Forelimb muscle (tissue), 1 donor: ENCODE measurements around the gene SUPT6H. TPM values are rescaled to one million over a fixed set of nuclear protein-coding genes. Genes with fewer than 3 reads are reported as not detected.

Source experiments
- DNase-seq: peaks from one replicate; pipeline ENCODE4 v3.0.0-alpha.2; 2013; ENCODE audit warnings: low read depth
- polyA plus RNA-seq: library from polyadenylated mRNA; unstranded; fragments of 120-200 nt; gene quantifications from one replicate; pipeline ENCODE4 v1.2.1, GENCODE V29; 2013; ENCODE audit not compliant: insufficient read length

SUPT6H gene
- 38.9 TPM for polyA plus RNA-seq

DNA sequence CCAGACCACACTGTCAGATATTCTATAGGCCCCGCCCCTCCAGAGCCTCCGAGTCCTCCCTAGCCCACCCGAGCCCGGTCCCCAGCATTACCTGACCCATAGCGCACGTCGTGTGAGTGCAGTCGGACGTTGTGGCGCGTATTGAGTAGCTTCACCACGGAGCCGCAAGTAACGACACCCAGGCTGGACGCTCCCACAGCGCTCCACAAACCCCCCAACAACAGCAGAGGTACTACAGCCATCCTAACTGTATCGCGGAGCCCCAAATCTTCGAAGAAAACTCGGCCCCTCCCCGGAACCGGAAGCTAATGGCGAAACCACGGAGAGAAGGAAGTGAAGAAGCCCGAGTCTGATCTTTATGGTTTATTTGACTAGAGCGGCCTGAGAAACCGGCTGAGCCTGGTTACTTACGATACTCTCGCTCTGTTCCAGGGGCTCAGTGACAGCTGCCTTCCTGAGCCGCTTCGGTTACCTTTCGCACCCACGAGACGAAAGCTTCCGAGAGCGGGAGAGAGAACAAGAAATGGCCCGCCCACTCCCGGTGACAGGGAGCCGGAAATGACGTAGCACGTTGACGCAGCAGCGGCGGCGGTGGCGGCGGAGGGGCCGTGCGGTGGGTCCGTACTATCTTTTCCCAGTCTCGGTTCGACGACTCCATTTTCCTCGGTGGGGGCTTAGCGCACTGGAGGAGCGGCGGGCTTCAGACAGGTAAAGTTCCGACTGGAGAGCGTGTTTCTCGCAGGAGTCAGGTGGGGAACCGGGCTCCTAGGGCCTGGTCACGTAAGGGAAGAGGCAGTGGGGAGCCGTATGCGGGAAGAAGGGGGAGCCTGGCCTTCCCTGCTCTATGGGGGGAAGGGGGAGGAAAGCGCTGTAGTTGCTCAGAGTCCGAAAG, at the start of gene SUPT6H, which contains the start of gene SDF2:
SUPT6H (plus strand) TSS at position 571 of the 892 bp plus-strand sequence. CDS start 11,197 bp downstream, outside the sequence.
SDF2 (minus strand) TSS at position 272 of the 892 bp plus-strand sequence; CDS start at position 242, 30 bp downstream.
- DNase-seq: peak; percentile 62

DNA sequence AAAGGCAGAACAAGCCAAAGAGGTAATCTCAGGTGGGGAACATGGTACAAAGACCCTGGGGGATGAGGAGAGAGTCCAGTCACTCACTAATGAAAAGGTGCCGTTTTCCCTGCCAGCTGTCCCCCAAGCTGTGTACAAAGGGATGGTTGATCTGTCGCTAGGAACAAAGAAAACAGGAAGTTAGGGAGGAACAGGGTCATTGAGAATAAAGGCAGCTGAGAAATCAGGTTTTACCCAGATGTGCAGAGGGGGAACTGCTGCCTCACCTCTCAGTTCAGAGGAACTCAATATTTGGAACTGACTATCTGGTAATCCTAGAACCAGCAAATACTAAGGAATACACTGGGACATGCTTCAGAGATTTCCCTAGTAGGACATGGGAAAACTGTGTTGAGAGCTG, 49.5 kb upstream of the SUPT6H start:
- no peak for DNase-seq

DNA sequence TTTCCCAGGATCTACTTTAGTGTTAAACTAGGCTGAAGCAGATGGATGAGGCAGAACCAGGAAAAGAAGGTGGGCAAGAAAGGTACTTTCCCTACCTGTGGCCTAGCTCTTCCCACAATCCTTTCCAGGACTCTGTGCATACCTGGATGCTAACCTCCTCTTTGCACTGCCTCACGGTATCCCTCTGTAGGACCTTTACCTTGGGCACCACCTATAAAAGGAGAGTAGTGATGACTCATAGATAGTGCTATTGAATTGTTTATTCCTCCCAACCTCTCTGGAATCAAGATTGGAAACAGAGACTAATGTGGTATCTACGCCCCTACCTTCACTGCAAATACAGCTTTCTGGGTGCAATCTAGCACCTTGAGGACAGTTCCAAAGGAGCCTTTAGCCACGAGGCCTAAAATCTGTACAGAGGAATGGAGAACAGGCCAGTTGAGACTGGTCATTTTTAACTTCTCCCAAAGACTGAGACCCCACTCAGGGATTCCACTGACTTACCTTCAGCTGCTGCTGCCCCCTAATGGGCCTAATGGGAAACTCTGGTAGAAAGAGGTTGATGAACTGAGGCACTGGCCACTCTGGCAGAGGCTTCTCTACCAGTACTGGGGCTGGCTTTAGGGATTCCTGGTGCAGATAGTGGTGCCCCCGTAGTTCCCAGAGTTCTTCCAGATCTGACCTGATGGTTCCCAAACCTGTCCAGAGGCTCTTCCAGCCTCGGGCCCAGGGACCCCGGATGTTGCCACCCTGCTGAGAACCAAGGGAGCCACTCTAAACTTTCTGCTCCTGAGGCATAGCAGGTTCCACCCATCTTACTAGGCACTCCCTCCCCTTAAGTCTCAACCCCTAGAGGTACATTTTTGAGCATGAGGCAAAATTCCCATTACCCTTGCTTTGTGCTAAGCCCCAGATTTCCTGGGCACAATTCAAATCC, 48.8 kb upstream of the SUPT6H start:
- DNase-seq: no peak

DNA sequence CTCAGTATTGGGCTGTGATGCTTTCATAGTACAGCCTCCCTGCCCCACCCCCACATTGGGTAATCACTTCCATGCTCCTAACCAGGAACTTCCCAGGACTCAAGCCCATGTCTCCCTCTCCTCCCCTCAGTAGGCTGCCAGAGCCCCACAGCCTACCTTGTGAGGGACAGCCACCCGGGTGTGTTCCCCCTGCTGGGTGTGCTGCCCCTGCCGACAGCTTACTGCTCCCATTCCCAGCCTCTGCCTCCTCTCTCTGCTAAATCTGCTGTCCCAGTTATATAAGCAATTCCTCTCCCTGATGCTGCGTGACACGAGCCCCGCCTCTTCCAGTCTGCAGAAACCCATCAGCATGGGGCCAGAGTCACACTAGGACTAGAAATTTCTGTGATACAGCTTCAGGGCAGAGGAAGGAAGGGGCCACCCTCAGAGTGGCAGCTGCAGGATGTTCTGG, 48.0 kb upstream of the SUPT6H start, which contains the start of gene RSKR:
RSKR (minus strand) TSS at position 255 of the 451 bp plus-strand sequence; CDS start at position 231, 24 bp downstream.
- DNase-seq: no peak

DNA sequence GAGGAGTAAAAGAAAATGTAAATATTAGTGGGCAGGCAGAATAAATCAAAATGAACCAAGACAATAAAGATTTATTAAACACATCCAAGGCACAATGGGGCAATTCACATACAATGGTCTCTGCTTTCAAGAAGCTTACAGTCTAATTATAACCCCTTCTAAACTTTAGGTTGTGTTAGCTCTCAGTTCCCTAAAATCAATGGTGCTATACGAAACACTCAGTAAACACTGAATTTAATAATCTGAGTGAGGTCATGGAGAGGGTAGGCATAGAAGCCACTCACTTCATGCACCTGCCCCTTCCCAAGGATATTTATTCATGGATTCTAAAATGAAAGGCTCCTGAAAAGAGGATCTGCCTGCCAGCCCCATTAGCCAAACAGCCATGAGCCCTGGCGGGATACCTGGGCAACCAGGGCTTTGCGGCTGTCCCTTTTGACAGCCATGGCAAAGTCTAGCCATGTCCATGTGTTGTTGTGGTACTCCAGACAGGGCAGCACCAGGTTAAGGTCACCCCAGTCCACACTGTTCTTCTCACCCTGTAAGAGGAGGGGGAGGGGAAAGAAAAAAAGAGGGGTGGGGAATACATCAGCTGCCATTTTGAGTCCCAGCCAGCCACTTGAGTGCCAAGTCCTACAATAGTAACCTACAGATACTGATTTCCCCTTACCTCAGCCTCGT, 46.6 kb upstream of the SUPT6H start:
- no peak for DNase-seq

DNA sequence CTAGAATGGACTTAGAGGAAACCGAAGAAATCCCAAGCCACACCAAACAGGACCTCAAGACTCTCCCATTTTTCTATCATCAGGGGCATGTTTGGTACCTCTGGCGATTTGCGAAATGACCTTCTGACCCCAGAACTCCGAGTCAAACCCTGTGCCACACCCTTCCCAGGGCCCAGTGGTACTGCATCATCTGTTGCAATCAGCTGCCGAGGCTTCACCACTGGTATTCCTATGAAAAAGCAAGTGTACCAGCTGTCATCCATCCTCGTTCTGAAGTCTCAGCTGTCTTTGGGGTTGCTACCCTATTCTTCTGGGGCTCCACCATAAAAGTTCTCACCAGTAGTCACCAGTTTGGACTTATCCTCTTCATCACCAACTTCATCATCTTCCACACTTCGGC, 45.7 kb upstream of the SUPT6H start:
- DNase-seq: no peak

DNA sequence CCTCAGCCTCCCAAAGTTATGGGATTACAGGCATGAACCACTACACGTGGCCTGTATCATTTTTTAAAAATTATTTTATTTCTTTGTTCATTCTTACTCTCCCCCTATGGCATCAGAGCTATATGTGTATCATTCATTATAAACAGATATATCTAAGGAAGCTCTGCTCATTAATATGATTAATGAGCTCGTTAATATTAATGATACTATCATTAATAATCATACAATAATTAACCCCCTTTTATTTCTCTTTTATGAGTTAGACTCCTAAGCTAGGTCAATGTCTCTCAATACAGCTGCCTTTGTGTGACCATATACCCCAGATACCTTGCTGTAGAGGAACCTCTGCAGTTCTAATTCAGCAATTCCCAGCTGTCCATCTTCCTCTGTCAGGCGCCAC, 43.5 kb upstream of the SUPT6H start:
- no peak for DNase-seq

DNA sequence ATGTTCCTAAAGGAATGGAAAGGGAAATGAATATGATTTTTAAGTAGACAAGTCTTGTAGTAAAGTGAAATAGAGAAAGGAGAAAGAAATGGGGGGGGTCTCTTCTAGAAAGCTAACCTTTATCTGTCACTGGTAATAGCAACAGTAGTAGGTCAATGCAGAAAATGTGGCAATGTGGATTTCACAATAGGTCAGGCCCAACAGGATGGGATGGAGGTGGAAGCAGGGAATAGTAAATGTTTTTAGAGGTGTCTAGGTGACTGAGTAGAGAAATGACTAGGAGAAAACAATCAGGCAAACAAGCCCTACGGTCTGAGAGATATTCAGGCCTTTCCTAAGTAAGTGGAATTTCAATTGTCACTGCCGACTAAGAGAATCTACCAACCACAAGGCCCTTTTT, 42.0 kb upstream of the SUPT6H start:
- DNase-seq: no peak

DNA sequence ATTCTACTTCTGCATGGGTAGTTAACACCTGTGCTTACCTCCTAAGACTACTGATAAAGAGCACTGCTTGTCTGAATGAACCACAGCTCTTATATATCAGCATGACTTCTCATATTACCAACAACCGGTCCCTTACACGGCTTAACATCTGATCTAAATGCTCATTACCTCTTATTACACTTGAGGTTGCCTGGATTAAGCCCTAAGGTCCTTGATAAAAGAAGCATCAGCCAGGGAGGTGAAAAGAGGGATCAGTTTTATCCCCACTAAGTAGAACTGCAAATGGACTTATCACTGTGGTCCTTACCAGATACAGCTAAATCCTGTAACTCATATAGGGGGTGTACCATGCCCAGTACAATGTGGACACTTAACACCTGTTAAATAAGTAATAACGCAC, 39.8 kb upstream of the SUPT6H start:
- DNase-seq: no peak

DNA sequence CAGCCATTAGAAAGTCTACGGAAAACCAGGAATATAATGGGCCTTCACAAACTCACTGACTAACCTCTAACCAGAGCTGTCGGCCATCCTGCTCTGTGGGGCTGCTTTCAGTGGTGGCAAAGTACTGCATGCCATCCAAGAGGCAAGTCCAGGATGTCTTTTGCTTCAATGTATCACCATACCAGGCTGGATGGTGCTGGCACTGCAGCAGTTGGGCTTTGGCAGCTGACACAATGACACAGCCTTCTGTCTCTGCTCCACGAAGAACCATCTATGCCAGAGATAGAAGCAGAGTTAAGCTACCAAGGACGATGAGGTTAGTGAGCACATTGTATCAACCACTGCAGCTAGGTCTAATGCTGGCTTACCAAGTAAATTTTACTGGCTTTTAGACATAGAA, 38.3 kb upstream of the SUPT6H start:
- no peak for DNase-seq

DNA sequence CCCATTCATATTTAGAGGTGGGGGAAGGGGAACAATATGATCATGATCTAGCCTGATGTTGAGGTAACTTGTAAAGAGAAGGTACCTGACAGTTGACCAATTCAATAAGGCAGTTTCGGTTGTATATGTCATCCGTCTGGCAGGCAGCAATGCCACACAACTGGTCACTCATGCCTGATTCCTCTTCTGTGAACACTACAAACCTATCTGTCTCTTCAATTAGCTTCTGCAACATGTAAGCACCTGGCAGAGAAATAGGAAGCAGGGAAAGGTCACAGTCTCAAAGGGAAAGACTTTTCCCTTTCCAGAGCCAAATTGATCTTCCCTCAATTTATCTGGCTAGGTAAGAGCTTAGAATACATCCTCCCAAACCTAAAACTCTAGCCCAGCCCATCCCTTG, 37.9 kb upstream of the SUPT6H start:
- no peak for DNase-seq

DNA sequence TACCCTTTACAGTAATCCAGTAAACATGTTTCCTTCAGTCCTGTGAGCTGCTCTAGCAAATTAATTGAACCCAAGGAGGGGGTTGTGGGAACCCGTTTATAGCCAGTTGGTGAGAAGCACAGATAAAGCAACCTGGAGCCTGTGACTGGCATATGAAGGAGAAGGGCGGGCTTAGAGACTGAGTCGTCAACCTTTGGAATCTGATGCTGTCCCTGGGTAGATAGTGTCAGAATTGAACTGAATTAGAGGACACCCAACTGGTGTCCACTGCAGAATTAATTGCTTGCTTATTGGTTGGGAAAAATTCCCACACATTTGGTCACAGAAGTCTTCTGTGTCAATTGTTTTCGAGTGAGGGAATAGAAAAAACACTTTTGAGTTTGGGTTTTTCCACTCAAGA, 35.2 kb upstream of the SUPT6H start:
- no peak for DNase-seq

DNA sequence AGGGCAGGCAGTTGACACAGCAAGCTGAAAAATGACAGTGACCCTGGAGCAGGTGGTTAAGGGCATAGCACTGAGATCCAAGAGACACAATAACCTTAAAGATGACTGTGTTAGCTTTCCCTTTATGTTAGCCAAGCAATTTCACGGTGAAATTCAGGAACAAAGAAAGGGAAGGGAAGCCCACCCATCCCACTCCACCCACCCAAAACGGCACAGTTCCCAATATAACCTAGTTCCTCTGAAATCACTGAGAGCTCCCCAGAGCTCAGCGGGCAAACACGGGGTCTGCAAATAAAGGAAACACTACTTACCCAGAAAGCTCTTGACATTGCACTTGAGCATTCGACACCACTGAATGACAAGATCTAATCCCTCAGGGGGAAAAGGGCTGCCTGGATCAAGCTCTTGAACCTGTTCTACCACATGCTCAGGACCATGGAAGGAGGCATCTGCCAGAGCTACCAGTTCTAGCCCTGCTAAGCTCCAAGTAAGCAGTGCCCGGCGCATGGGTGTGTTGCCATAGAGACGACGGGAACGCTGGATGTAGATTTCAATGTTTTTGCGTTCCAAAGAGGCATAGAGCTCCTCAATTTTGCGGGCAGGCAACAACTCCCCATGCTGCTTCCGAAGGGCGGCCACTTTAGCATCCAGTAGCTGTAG, 27.7 kb upstream of the SUPT6H start:
- DNase-seq: no peak

DNA sequence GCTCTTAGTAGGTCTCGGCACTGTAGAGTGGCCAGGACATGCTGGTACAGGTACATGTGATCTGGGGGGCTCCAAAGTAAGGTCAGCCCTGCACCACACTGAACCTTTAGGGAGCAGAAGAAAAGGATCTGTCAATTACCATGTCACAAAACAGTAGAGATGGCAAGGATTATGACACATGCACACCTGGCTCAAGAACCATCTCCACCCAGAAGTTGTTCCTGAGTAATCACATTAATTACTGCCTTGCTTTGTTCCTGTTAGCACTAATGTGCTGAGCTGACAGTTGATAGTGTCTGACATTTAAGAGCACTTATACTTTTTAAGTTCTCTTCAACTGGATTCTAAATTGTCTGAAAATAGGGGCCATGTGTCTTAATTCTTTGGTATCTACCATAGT, 26.5 kb upstream of the SUPT6H start:
- no peak for DNase-seq

DNA sequence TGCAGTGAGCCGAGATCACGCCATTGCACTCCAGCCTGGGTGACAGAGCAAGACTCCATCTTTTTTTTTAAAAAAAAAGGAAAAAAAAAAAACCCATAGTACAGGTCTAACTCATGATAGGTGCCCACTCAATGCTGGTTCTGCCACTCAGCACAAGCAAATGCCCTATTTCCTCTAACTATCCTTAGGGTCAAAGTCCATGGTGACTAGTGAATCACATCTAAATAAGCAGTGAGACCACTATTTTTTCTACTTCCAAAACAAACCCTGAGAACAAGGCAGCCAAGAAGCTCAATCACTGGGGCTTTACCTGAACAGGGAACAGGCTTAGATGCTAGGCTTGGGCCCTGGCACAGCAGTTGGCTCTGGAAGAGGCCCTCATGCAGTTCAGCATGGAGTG, 20.4 kb upstream of the SUPT6H start:
- no peak for DNase-seq

DNA sequence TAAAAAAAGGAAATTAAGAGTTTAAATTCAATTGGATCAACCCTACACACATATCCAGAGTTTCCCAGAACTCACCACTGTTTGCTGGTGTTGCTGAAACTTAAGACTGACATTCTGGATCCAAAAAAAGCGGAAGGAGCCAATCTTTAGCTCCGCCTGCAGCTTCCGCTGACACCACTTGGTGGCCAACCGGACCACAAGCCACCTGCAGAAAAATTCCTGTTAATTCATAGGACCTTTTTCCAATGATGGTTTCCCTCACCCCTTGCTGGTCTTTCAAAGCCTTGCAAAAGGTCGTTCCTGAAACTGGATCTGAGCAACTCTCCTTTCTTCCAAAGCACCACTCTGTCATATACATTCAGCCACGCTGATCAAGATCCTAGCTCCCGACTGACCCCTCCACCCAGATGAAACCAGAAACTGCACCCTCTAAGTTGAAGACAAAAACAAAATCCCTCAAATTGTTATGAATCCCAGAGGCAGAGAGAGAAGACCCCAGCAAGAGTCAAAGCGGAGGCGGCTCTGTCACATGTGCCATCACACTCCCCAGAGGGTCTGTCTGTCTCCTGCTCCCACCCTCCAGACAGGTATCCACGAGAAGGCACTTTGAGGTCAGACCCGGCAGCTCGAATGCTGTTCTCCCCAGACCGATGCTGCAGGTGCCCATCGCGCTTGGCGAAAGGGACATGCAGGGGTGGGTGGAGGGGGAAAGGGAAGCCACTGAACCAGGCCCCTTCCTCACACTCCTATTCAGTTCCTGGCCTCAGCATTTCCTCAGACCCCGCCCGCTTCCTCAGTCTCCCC, 17.8 kb upstream of the SUPT6H start:
- DNase-seq: no peak

DNA sequence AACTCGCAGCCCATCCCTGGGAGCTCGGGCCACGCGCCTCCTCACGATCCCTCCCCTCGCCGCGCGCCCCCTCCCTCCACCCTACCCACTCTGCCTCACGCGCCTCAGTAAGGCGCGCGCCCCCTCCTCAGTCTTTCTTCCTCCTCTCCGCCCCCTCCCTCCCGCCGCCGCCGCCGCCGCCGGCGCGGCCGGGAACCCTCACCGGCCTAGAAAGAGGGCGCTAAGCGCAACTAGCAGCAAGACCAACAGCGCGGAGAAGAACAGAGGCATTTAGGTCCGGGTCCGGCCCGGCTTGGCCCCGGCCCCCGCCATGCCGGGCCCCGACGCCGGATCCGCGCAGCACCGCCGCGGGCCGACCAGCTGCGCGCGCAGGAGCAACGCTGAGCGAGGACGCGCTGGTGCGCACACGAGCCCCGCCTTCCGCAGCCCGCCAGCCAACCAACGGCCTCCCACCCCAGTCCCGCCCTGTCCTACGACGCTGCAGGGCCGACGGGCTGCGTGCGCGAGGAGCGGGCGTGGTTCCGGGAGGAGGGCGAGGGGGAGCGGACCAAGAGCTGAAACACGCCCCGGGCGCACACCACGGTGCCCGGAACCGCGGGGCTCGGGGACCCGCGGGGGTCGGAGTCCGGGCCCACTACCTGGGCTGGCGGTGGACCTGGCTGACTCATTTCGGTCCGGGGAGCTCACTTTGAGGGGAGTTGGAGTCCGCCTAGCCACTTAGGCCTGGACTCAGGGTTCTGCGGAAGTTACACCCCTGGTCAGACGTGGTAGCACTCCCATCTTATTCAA, 17.0 kb upstream of the SUPT6H start, which contains the start of gene BLTP2:
BLTP2 (minus strand) TSS at position 372 of the 789 bp plus-strand sequence; CDS start at position 270, 102 bp downstream.
- DNase-seq: peak; percentile 87

DNA sequence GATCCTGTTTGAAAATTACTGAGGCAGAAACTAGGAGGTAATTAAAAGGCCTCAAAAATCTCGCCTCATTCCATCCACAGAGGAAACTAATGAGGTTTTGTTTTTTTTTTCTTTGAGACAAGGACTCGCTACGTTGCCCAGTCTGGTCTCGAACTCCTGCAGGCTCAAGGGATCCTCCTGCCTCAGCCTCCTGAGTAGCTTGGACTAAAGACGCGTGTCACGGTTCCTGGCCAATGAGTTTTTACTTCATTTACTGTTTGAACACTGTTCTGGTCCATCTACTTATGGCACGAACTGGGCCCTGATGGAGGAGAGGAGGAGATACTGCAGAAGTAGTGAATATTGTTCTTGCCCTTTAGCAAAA, 16.4 kb upstream of the SUPT6H start:
- no peak for DNase-seq

DNA sequence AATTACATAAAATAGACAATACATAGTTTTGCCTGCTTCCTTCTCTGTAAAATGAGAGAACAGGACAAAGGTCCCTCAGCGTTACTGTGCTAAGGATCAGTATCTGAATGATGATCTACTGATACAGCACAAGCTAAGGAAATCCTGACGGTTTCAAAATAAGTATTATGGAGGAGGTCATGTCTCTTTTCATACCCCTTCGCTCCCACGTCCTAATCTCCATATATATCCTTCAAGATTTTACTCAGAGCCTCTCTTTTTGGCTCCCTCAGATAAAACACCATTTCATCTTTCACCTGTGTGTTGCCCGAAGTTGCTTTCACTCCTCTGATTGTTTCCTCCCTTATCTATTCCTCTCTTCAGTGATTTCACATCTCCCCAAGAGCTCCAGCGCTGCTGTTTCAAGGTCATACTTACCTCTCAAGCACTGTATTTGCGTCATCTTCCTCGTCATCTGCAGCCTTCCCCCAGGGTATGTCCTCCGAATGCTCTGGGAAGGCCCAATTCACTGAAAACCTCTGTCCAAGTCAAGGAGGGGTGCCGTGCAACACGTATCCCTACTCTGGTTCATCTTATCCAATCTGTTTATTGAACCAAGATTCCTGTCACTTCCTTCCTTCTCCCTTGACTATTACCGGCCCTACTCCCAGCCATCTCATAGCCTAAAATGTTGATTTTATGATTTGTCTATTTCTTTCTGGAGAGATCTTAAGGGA, 15.8 kb upstream of the SUPT6H start:
- no peak for DNase-seq
